GM12891 (cell line): ENCODE data around the gene DLG4.
A peak's percentile ranks its signal among the peaks of the same experiment; 100 is the strongest.

Source experiments
- DNase-seq: peaks from one replicate; pipeline ENCODE4 v3.0.0; 2011; ENCODE audit warnings: low spot score; ENCODE audit not compliant: insufficient read length
- FAIRE-seq: peaks from 2 replicates; lab custom pipeline; 2011; peaks lifted over from hg19 to GRCh38; lab: Jason Lieb, UNC
- PAX5 ChIP-seq: IDR thresholded peaks from 2 replicates; pipeline ENCODE4 v1.6.1; 2011; ENCODE audit warnings: low read length, moderate library complexity, mild to moderate bottlenecking; ENCODE audit not compliant: insufficient read depth, severe bottlenecking
- POLR2A ChIP-seq: IDR thresholded peaks from 2 replicates; pipeline ENCODE4 v1.6.1; 2011; ENCODE audit warnings: low read depth, low read length, control low read depth
- POLR2AphosphoS5 ChIP-seq: IDR thresholded peaks from 2 replicates; pipeline ENCODE4 v1.6.1; 2011; ENCODE audit warnings: low read depth, low read length, control low read depth
- POU2F2 ChIP-seq: IDR thresholded peaks from 2 replicates; pipeline ENCODE4 v1.6.1; 2011; ENCODE audit warnings: low read depth, mild to moderate bottlenecking, control low read depth, low read length, moderate library complexity
- SPI1 ChIP-seq: IDR thresholded peaks from 2 replicates; pipeline ENCODE4 v1.6.1; 2011; ENCODE audit warnings: low read depth, low read length, control low read depth
- TAF1 ChIP-seq: IDR thresholded peaks from 2 replicates; pipeline ENCODE4 v1.6.1; 2011; ENCODE audit warnings: low read depth, low read length, control low read depth

The DLG4 gene

DNA sequence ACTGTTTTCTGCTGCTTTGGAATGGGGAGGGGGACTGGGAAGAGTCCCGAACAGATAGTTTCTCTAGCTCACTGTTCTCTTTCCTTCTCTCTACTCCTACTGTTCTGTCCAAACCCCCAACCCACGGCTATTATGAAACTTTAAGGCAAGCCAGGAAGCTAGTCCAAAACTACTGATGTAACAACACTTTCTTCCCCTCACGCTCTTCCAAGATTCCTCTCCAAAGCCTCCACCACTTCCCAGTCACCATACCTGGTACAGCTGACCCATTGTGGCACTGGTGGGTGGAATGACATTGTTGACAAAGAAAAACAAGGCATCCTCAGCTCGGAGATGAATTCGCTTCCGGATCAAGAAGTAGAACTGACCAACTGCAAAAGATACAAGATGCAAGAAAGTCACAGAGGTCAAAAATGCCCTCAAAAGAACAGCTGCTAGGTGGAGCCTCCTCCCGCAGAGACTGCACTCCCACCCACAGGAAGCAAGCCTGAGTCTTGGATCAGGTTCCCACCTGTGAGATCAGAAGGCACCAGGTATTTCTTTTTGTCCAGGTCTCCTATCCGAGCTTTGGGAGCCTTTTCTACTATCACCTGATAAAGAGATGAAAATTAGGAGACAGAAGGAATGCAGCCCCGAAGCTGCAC lies 21.6 kb upstream of the DLG4 start:
- DNase-seq = no peak
- TF ChIP-seq SPI1 (no peak), TAF1 (no peak), POLR2AphosphoS5 (no peak), POU2F2 (no peak), POLR2A (no peak), PAX5 (no peak)
- FAIRE-seq = peak; percentile 88

DNA sequence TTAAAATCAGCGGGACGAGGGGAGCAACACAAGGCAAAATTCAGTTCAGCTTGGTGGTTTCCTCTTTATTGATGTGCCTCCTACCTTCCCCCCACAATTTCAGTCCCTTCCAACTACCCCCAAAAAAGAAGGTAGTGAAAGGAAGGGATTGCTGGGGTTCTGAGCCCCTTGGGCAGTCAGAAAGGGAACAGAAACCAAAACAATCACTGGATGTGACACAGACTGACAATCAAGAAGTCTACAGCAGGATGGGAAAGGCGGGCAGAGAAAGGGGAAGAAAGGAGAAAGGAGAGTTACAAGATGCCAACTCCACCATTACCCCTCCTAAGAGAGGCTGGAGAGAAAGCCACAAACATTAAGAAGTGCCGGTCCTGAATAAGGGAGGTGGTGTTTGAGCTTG lies 20.7 kb upstream of the DLG4 start:
- no peak for DNase-seq
- FAIRE-seq = peak; percentile 50
- peak; percentile 68 for TF ChIP-seq SPI1
- TF ChIP-seq POLR2A = no peak

DNA sequence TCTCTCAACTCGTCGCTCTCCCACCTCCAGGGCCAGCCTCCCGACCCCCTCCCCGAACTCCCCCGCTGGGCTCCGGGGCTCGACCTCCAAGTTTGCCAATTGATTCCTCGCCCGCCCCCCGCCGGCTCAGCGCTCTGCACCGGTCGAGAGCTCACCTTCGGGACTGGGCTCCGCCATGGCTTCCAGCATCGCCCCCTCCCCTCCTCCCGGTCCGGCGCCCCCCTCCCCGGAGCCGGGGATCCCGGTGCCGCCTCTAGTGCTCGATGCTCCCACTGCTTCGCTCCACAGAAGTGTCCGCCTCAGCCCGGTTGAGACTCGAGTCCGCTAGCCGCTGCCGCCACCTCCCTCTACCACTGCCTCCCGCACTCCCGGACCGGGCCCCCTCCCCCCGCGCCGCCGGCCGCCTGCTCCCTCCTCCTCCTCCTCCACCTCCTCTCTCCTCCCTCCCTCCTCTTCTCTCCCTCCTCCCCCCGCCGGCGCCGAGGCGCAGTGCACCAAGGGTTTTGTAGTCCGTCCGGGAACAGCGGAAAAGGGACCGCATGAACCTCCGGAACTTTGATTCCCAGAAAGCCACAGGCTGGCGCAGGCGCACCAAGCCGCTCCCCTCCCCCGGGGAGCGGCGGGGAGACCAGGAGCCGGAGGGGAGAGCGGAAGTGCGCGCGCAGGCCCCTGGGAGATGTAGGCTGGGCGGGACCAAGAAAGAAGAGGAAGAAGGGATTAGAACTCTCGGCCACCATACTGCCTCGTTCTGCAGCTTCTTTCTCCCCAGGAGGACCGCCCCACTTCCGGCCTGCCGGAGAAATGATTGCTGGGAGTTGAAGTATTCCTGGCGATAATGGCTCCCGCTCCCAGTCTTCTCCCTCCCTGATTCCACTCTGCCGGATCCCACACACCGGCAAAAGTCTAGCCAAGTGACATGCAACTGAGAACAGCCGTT lies 19.7 kb upstream of the DLG4 start, which contains the start of gene PHF23:
PHF23 (minus strand) TSS at position 367 of the 937 bp plus-strand sequence; CDS start at position 189, 178 bp downstream.
- FAIRE-seq (peak; percentile 98), DNase-seq (peak; percentile 96)
- peak; percentile 74 for TF ChIP-seq SPI1
- TF ChIP-seq POLR2AphosphoS5 = no peak

DNA sequence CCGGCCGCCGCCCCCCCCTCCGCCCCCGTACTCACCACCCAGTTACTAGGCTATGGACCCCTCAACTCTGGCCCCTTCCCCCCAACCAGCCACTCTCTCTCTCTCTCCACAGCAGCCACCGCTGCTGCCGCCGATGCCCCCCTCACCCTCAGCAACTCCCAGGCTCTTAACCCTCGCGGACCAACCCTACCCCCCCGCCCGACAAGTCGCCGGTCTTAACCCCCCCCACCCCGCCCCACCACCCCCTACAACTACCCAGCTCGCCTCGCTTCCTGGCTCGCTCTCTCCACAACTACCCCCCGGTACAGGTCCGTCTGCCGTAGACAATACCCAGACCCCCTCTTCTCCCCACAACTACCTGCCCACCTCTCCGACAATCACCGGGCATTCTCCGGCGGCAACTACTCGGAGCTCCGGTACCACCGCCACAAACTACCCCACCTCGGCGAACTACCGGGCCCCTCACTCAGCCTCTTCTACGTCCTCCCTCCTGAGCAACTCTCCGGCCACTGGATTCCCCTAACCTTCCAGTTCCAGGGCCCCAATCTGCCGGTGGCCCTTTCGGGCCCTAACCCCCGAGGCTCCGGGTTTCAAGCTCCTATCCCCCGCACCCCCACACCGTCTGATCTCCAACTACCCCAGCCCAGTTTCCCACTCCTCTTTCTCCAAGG lies 18.9 kb upstream of the DLG4 start:
- FAIRE-seq (no peak), DNase-seq (no peak)
- TF ChIP-seq SPI1 = no peak
- 0 out of 2 replicates have a peak, but pooled peaks have one; percentile 11 for TF ChIP-seq TAF1

GRCh38 chr17:7237761-7238419 lies 18.3 kb upstream of the DLG4 start:
- no peak for TF ChIP-seq POLR2AphosphoS5
- no peak for TF ChIP-seq PAX5
- no peak for TF ChIP-seq POLR2A
- TF ChIP-seq TAF1 = no peak
- TF ChIP-seq SPI1 = no peak
- TF ChIP-seq POU2F2 = no peak
- DNase-seq (peak; percentile 71), FAIRE-seq (peak; percentile 41)

DNA sequence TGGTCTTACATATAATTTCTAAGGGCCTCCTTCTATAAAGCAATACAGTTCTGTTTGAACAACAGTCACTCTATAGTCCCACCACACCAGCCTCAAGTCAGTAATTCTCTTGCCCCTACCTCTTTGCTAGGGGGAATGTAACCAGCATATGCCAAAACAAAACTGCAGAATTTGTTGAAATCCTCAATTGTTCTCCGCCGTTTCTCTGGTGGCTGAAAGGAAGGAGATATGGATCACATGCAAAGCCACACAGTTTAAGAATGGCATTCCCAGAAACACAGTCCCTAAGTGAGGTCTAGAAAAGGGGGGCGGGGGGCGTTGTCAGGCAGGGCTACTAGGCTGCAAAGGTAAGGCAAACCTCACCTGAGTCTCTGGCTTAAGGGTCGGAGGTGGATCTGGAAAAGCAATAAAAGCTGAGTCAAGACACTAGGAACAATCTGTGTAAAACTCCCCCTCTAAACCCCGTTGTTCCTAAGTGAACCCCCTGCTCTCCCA lies 17.7 kb upstream of the DLG4 start:
- TF ChIP-seq POLR2A (no peak), PAX5 (no peak), POLR2AphosphoS5 (no peak), TAF1 (no peak), SPI1 (no peak)
- FAIRE-seq = no peak
- DNase-seq = no peak

DNA sequence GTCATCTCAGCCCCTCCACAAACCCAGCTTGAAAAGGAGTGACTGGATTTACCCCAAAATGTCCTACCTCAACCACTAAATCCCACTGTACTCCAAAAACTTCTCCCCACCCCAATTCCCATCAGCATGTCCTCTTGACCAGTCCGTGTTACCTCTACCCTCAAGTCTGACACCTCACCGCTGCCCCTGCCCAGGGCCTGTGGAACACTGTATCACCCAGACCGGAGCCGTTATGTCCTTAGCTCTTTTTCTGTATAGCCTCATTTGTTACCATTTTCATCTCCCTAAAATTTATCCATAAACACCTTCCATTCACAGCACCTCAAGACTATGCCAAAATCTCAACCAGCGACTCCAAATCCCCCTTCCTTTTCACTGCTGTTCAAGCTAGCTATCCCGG lies 17.2 kb upstream of the DLG4 start:
- no peak for TF ChIP-seq POLR2AphosphoS5
- TF ChIP-seq SPI1 = no peak
- no peak for TF ChIP-seq PAX5
- no peak for TF ChIP-seq TAF1
- DNase-seq (no peak), FAIRE-seq (no peak)

DNA sequence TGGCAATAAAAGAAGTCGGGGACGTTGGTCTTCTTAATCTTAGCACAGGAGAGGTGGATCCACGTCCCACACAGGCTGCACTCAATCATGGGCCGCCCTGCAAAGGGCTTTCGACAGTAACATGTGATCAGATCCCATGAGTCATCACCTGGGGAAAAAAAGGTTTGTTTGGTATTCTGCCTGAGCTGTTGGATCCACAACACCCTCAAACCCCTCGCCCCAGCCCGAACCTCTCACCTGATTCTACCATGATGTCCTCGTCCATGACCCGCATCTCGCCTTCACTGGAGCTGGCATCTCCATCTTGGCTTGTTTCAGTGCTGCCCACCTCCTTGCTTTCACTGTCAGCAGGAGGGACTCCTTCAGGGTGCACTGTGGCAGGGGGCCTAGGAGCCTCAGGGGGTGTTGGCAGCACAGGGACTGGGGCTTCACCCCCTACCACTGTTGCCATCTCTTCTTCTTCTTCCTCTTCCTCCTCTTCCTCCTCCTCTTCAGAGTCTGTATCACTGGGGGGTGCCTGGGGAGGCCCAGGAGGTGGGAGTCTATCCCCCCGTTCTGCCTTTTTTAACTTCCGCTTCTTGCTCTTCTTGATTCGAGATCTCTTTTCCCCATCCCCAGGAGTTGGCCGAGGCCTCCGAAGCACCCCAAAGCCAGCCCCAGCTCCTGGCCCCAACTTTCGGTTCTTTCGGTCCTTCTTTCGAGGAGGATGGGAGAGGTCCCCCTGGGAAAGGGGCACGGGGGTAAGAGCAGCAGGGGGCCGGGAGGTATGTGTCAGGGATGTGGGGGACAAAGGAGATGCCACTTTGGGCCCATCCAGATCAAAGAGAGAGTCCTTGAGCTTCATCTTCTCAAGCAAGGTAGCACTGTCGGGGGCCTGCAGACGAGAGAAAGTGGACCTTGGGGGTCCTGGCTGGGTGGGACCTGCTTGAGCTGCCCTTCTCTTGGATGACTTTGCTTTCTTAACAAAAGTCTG lies 16.3 kb upstream of the DLG4 start:
- TF ChIP-seq POLR2A (no peak), POLR2AphosphoS5 (peak; percentile 25; the same call in 1 of the 2 replicates), TAF1 (no peak)
- DNase-seq (no peak), FAIRE-seq (no peak)
